GM19468 (cell line): ENCODE results near the gene MIEF2.
"Not testable (repeated sequence)": the region's sequence is repeated elsewhere in the genome, so short reads cannot be mapped to it uniquely, and the experiment has no call there.

Experiments
- ATAC-seq: cut with Tn5 transposase; IDR thresholded peaks from one replicate; pipeline ENCODE4 v1.9.1; 2021; ENCODE audit warnings: mild to moderate bottlenecking, moderate library complexity, moderate number of reproducible peaks; ENCODE audit not compliant: unreplicated experiment; ENCODE audit errors: extremely low read depth

The MIEF2 gene, protein sequence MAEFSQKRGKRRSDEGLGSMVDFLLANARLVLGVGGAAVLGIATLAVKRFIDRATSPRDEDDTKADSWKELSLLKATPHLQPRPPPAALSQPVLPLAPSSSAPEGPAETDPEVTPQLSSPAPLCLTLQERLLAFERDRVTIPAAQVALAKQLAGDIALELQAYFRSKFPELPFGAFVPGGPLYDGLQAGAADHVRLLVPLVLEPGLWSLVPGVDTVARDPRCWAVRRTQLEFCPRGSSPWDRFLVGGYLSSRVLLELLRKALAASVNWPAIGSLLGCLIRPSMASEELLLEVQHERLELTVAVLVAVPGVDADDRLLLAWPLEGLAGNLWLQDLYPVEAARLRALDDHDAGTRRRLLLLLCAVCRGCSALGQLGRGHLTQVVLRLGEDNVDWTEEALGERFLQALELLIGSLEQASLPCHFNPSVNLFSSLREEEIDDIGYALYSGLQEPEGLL

DNA sequence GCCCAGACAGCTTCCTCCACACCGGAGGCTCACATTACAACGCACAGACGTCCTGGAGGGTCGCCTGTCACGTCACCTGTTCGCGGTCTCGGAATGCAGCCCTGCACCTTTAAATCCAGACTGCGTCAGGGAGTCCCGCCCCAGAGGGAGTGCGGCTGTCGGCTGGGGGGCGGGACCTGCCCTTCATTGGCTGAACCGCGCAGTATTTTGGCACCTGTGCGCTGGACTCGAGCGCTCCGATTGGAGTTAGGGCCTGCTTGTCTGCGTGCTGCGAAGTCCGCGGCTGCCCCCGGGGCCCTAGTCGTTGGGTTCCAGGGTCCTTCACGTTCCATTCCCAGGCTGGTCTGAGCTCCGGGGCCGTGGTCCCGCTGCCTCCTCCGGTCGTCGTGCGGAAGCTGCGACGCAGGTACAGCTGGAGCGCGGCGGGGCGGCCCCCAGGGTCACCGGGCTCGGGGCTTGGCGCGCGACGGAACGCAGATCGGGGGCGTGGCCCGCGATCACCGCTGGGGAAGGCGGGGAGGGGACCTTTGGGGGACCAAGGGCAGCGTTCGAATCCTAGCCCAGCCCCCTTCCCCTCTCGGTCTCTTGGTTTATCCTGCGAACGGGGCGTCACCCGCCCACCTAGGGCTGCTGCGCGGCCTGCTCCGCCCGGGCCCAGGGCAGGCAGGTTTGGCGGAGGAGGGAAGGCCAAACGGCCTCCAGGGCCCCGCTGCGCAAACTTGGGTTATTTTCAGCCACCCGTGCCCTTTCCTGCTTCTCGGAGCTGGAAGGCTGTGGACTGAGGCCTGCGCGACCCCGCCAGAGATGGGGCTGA, at the start of gene MIEF2:
Gene MIEF2 (plus strand): TSS at position 331 of the 814 bp plus-strand sequence. CDS start 2,059 bp downstream, outside the sequence.
- ATAC-seq, result peak; percentile 69

DNA sequence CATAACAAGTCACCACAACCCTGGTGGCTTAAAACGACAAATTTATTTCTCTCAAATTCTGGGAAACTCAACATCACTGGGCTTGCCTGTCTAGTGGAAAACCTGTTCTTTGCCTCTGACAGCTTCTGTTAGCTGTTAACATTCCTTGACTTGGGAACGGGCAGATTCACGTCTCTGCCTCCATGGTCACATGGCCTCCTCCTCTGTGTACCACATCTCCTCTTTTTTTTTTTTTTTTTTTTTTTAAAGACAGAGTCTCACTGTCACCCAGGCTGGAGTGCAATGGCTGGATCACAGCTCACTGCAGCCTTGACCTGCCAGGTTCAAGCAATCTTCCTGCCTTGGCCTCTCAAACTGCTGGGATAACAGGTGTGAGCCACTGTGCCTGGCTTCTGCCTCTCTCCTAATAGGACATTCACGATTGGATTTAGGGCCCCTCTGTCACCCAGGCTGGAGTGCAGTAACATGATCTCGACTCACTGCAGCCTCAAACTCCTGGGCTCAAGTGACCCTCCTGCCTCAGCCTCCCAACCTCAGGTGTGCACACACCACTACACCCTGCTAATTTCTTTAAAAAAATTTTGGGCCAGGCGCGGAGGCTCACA, 46.7 kb upstream of the MIEF2 start:
- no peak for ATAC-seq

DNA sequence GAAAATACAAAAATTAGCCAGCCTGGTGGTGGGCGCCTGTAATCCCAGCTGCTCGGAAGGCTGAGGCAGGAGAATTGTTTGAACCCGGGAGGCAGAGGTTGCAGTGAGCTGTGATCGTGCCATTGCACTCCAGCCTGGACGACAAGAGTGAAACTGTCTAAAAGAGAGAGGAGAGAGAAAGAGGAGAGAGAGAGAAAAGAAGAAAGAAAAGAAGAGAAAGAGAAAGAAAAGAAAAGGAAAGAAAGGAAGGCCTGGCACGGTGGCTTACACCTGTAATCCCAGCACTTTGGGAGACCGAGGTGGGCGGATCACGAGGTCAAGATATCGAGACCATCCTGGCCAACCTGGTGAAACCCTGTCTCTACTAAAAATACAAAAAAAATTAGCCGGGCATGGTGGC, 43.6 kb upstream of the MIEF2 start:
- ATAC-seq, result not testable (repeated sequence)

DNA sequence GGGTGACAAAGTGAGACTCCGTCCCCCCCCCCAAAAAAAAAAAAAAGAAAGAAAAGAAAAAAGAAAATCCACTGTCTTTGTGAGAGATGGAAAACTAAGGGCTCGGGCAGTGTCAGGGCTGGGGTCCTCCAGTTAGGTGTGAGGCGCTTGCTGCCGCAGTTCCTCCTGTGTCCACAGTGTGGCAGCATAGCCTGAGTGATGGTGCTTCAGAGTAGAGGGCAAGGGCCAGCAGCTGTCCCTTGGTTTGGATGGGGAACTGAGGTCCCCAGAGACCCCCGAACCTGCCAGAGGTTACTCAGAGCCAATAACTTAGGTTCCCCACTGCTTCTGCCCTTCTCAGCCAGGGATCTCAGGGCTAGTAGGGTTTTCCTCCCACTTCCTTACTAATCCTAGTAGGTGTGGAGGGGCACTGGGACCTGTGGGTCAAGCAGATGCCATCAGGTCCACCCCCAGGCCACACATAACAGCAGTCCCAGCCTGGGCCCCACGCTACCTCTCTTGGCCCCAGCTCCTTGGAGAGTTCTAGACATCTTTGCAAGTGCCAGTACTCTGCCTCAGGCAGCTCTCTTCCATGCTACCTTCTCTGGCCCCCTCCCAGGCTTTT, 42.9 kb upstream of the MIEF2 start:
- no peak for ATAC-seq

DNA sequence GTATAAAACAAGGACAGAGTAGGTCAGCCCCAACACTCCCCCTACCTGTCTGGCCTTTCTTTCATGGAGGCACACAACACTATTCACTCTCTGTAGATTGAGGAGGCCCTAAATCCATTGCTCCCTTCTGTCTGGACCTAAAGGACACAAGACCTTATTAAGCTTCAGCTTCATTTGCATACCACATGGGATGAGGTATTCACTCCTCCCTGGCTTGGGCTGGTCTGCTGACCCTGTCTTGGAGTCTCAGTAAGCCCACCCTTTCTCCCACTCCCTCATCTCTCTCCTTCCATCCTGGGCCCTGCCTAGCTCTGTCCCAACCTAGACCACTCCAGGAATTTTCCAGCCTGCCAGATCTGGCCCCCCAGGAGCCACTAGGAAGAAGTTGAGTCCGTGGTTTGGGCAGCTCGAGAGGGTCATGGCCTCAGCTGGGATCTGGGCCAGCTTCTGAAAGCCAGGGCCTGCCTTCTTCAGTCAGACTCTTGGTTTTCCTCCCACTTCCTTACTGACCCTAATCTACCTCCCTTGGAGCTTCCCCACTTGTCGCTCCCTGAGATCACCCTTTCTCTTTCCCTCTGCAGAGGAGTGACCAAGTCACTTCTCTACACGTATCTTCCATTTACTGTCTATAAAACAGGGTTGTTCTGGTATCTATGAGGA, 41.6 kb upstream of the MIEF2 start:
- no peak for ATAC-seq

DNA sequence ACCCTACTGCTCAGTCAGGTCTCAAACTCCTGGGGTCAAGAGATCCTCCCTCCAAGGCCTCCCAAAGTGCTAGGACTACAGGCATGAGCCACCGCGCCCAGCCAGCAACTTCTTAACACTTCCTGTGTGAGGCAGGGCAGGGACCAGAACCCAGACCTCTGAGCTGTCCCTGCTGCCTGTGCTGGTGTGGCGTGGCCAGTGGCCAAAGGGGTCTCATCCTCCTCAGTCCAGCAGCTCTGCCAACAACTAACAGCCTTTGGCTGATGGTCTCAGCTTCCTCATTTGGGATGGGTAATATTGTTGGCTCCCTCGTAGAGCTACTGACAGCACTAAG, 36.4 kb upstream of the MIEF2 start:
- no peak for ATAC-seq

DNA sequence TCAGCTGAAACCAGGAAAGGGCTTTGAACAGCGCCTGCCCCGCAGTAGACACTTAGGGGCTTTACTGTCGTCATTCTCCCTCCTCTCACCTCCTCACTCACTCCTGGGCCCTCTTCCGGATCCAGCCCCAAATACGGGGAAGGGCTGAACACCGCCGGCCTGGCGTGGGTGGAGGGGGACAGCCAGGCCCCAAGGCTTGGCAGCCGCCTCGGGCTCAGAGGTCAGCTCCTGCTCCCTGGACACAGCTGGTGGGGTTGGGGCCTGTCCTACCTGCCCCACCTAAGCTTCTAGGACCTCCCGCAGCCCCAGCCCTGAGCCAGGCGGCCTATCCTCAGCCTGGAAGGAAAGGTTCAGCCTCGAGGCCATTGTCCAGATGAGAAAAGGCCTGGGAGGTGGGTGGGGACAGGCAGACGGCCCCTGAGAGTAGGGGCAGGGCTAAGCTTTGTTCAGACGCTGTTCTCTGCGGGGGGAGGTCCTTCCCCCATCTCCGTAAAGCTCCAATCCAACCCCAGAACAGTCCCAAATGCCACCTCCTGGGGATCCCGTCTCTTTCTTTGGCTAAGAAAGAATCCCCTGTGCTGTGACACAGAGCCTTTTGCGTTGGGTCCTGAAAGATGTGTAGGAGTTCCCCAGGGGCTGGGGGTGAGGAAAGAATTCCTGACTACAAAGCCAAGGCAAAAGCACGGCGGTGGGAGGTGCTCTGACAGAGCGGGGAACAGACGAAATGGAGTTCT, 35.9 kb upstream of the MIEF2 start:
- ATAC-seq, result no peak

DNA sequence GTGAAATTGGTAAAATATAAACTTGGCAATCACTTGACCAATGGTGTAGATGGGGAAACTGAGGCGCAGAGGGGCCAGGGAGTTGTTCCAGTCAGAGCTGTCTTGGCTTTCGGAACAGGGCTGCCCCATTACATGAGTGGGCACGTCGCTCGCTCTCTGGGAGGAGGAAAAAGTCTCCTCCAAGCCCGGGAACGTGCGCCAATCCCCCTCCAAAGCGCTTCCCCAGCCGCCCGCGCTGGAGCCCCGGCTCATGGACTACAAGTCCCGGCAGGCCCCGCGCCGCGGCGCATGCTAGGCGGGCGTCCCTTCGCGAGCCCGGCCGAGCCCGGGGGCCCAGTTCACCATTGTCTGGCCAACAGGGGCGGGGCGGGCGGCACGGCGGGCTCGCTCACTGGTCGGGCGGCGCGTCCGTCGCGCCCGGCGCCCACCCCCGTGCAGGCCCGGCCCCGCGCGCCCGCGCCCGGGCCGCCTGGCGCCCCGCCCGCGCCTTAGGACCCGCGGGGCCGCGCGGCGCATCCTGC, 35.3 kb upstream of the MIEF2 start, which contains the start of gene LLGL1:
Gene LLGL1 (plus strand): TSS at position 515 of the 521 bp plus-strand sequence. CDS start 48 bp downstream, outside the sequence.
- ATAC-seq, result peak; percentile 71

DNA sequence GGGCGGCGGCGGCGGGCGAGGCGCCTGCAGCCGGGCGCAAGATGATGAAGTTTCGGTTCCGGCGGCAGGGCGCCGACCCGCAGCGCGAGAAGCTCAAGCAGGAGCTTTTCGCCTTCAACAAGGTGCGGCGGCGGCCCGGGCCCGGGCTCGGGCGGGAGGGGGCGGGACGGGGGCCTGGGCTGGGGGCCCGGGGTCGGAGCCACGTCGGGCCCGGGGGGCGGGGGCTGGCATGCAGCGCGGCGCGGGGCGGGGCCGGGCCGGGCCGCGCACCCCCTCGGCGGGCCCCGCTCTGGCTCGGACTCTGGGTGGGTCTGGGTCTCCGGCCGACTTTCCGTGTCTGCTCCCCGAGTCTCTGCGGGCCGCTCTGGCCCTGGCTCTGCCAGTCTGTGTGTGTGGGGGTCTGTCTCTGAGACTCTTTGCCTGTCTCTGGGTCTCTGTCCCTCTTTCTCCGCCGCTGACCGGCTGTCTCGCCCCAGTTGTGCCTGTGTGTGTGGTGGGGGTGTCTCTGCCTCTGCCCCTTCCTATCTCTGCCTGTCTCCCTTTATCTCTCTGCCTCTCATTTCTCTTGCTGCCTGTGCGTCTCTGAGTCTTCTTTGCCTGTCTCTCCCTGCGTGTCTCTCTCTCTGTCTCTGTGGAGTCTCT, 34.7 kb upstream of the MIEF2 start:
- no peak for ATAC-seq

DNA sequence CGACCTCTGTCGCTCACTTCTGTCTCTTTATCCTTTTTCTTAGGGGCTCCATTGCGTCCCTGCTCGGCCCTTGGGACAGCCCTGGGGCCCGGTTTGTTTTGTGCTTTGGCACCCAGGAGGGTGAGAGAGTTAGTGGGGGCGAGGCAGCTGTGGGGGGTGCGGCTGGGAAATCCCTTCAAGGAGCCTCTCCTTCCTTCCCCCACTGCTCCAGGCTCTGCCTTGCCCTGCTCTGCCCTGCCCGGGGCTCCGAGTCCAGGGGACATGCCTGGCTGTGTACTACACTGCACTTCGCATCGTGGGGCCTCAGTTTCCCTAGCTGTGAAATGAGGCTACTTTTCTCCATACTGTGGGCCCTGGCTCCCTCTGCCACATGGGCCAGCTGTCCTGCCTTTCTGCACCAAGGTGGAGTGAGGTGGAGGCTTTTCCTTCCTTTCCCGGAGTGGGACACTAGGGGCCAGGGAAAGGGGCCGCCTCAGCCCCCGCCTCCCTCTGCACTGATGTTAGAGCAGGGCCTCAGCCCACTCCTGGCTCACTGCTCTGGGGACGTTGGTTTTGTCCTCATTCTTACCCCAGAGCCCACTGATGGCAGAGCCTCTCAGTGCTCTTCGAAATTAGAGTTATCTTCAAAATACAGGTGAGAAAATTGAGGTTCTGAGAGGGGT, 34.0 kb upstream of the MIEF2 start:
- ATAC-seq, result no peak

DNA sequence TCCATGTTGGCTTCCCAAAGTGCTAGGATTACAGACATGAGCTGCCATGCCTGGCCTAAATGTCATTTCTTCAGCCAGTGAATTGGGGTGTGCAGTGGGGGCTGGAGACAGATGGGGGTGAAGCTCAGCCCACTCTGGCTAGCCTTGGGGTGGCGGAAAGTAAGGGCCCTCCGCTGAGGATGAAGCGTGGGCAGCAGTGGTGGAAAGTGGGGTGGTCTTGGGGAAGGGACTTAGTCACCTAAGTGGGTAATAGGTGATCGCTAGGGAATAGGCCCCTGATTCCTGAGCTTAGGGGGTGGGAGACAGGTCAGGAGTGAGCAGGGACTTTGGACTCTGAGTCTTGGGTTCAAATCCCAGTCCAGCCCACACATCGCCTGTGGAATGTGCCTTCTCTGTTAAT, 32.8 kb upstream of the MIEF2 start:
- ATAC-seq, result no peak

DNA sequence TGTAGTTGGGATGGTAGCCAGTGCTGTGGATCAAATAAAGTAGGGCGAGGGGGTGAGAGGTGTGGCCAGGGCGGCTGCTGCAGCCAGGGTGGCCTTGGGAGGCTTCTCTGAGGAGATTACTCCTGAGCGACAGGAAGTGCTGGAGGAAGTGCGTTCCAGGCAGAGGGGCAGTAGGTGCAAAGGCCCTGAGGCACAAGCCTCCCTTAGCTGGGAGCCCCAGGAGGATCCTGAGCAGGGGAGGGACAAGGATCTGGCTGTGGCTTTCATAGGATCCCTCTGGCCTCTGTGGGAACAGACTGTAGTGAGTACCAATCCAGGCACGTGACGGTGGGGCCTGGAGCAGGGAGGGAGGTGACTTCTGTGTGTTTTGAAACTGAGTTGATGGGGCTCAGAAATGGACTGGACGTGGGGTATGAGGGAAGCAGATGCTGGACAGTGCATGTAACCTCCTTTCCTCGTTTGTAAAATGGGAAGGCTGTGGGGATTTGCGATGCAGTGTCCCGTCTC, 32.2 kb upstream of the MIEF2 start:
- no peak for ATAC-seq

DNA sequence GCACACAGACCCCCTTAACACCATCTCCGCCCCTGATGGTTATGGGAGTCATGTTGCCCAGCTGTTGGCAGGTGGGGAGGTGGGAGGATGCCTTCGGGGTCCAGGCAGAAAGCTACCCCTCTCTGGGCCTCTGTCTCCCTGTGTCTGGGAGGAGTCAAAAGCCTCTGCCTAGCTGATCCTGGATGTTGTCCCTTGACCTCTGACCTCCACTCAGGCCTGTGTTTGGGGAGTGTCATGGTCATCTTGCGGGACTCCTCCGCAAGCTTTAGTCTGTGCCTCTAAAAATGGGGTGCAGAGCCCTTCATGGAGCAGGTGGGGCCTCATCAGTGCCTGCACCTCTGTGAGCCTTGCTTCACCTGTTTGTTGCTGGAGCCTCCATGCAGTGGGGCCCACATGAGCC, 31.2 kb upstream of the MIEF2 start:
- no peak for ATAC-seq

DNA sequence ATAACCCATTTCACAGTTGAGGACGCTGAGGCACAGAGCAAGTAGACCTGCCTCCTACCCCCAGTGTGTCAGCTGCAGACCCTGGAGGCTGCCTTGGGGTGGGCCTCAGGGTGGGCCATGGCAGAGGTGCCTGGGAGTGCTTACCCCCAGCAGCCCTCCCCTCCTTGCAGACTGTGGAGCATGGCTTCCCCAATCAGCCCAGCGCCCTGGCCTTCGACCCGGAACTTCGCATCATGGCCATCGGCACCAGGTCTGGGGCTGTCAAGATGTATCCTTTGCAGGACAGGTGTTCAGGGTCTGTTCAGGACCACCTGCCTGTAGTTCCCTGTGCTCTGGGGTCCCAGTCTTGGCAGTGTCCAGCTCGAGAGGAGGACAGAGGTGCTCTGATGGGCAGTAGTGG, 30.7 kb upstream of the MIEF2 start:
- ATAC-seq, result no peak

DNA sequence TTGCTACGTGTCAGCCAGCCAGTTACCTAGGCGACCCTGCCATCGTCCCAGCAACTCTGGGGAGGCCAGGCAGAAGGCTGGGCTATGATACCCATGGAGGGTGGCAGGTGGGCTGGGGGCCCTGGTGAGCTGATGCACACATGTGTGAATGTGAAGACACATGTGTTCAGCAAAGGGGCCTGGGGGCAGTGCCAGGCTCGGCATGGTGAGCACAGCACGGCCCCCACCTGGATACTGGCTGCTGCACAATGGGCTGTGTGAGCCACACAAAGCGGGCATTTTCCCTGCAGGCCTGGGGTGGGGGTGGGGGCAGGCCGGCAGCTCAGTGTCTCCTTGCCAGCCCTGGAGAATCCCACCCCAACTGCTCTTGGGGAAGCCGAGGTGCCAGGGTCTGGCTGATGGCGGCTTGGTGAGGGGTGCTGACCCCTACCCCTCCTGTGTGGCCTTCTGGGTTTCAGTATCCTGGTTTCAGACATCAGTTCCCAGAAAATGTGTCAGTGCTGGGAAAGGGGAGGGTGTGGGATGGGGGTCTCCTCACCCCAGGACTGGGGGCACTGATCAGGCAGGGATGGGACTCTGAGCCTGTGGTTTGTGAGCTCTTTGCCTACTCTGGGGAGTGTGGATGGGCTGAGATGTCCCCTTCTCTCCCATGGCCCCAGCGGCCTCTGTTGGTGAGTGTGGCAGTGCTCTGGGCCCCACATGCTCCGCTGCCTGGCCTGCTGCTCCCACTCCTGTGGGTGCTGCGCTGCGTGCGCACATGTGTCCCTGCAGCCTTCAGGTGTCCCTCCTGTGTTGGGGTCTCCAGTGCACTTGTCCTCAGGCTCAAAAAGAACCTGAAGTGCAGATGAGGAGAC, 29.9 kb upstream of the MIEF2 start:
- no peak for ATAC-seq

DNA sequence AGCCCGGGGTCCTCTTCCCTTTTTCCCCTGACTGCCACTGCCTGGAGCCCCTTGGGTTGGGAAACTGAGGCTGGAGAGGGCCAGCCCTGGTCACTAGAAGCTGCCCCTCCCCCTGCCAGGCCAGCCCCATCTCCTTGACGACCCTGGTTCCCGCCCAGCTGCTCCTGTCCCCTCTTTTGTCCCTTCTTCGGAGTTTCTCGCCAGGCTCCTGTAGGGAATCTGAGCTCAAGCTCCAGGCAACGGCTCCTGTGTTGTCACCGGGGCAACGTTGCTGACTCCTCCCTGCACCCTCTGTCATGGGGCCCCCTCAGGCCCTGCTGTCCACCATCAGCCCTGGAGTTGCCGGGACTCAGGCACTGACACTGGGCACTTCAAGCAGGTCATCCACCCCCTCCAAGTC, 29.3 kb upstream of the MIEF2 start:
- ATAC-seq, result no peak
